Liver (tissue), 3 donors: ENCODE results near the gene TSPAN17.

Source experiments
- GABPA ChIP-seq, 2 donors: IDR thresholded peaks in 1 of 2; conservative IDR thresholded peaks in 1 of 2; 2 replicates each; pipeline ENCODE4 v1.6.1; 2016; ENCODE audit warnings: antibody characterized with exemption in 2 of 2, mild to moderate bottlenecking in 1 of 2, moderate library complexity in 1 of 2
- RAD21 ChIP-seq, 2 donors: IDR thresholded peaks; 2 replicates each; pipeline ENCODE4 v1.6.1; 2016; ENCODE audit warnings: antibody characterized with exemption in 2 of 2, mild to moderate bottlenecking in 2 of 2
- TF ChIP-seq, protein P1 (sequence below): fragments of 150-350 bp; IDR thresholded peaks from 2 replicates; pipeline ENCODE4 v1.5.1; 2017; ENCODE audit warnings: improper control_type of control experiment, low read depth, low read length; ENCODE audit not compliant: missing input control
- TF ChIP-seq, protein P2 (sequence below): IDR thresholded peaks from 2 replicates; pipeline ENCODE4 v1.6.1; 2016; ENCODE audit warnings: antibody characterized with exemption
- donor health status: healthy.
- donor health status: healthy.

DNA sequence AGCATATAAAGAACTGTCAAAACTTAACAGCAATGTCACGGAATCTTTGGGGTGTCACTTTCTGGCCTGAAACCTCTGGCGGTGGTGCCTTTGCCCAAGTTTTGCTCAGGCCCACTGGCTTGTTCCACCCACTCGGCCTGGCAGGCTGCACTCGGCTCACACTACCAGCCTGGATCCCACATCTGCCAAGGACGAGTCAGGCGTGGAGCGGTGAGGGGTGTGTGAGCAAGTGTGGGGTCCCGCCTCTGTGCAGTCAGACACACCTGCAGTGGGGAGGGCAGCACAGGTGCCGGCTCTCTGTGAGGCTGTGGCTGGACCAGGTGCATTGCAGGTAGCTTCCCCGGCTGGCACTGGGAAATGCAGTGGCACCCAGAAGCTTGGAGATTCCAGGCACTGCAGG, 40.0 kb downstream of the TSPAN17 start:
- TF ChIP-seq, protein P1, sequence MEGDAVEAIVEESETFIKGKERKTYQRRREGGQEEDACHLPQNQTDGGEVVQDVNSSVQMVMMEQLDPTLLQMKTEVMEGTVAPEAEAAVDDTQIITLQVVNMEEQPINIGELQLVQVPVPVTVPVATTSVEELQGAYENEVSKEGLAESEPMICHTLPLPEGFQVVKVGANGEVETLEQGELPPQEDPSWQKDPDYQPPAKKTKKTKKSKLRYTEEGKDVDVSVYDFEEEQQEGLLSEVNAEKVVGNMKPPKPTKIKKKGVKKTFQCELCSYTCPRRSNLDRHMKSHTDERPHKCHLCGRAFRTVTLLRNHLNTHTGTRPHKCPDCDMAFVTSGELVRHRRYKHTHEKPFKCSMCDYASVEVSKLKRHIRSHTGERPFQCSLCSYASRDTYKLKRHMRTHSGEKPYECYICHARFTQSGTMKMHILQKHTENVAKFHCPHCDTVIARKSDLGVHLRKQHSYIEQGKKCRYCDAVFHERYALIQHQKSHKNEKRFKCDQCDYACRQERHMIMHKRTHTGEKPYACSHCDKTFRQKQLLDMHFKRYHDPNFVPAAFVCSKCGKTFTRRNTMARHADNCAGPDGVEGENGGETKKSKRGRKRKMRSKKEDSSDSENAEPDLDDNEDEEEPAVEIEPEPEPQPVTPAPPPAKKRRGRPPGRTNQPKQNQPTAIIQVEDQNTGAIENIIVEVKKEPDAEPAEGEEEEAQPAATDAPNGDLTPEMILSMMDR = no peak
- TF ChIP-seq GABPA (IDR thresholded peaks at IDR 0.05 in 1 of 2, conservative IDR thresholded peaks at IDR 0.05 in 1 of 2) (no peak), RAD21 (IDR thresholded peaks at IDR 0.05) (no peak)
- TF ChIP-seq, protein P2, sequence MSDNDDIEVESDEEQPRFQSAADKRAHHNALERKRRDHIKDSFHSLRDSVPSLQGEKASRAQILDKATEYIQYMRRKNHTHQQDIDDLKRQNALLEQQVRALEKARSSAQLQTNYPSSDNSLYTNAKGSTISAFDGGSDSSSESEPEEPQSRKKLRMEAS = no peak
